Spinal cord (tissue), 10 donors: ENCODE data around the gene PRAMEF14. TPM values are rescaled to one million over a fixed set of nuclear protein-coding genes. Genes with fewer than 3 reads are reported as not detected.
A peak's percentile ranks its signal among the peaks of the same experiment; 100 is the strongest.
"Not testable (repeated sequence)": the region's sequence is repeated elsewhere in the genome, so short reads cannot be mapped to it uniquely, and the experiment has no call there.

Experiments
- DNase-seq, 6 donors: peaks; one replicate each; pipeline versions ENCODE4 v3.0.0 to v3.0.0-alpha.2; 2013 to 2015; ENCODE audit warnings: low spot score in 6 of 6, low read depth in 4 of 6
- H3K27ac ChIP-seq: one replicate; pipeline ENCODE4 v1.5.1; 2013; ENCODE audit warnings: low read depth, low read length, control low read depth
- H3K27me3 ChIP-seq: one replicate; pipeline ENCODE4 v1.6.1; 2013; ENCODE audit warnings: low read length; ENCODE audit not compliant: control insufficient read depth, insufficient read depth
- H3K36me3 ChIP-seq: one replicate; pipeline ENCODE4 v1.6.1; 2013; ENCODE audit warnings: low read length; ENCODE audit not compliant: control insufficient read depth, insufficient read depth
- H3K4me1 ChIP-seq: one replicate; pipeline ENCODE4 v1.6.1; 2013; ENCODE audit warnings: low read length; ENCODE audit not compliant: control insufficient read depth, insufficient read depth
- H3K4me3 ChIP-seq: one replicate; pipeline ENCODE4 v1.5.1; 2013; ENCODE audit warnings: low read depth, low read length, control low read depth
- H3K9me3 ChIP-seq: one replicate; pipeline ENCODE4 v1.6.1; 2013; ENCODE audit warnings: low read length; ENCODE audit not compliant: control insufficient read depth, insufficient read depth
- whole genome bisulfite sequencing: methylation state at CpG from one replicate; pipeline ENCODE4 v1.1.5; 2013; ENCODE audit warnings: missing lambda C conversion rate; ENCODE audit not compliant: insufficient coverage; 5-methylcytosine and 5-hydroxymethylcytosine counted together
- long read RNA-seq, 4 donors: transcript quantifications; one replicate each; lab custom pipeline, GENCODE V29; 2026
- polyA plus RNA-seq, 2 donors: library from polyadenylated mRNA; unstranded; fragments of 120-200 nt; gene quantifications; one replicate each; pipeline ENCODE4 v1.2.1, GENCODE V29; 2013; ENCODE audit not compliant: insufficient read length in 2 of 2
- total RNA-seq, 2 donors: library from RNA; depleted of rRNA in 1 of 2; stranded (reverse); fragments of 120-200 nt in 1 of 2; fragments of >200 nt in 1 of 2; gene quantifications; one replicate each; pipeline versions ENCODE4 v1.2.3 to v1.2.4, GENCODE V29; 2013 to 2014
- donor health status: healthy.

The PRAMEF14 gene, protein sequence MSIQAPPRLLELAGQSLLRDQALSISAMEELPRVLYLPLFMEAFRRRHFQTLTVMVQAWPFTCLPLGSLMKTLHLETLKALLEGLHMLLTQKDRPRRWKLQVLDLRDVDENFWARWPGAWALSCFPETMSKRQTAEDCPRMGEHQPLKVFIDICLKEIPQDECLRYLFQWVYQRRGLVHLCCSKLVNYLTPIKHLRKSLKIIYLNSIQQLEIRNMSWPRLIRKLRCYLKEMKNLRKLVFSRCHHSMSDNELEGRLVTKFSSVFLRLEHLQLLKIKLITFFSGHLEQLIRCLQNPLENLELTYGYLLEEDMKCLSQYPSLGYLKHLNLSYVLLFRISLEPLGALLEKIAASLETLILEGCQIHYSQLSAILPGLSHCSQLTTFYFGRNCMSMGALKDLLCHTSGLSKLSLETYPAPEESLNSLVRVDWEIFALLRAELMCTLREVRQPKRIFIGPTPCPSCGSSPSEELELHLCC
- not detected for total RNA-seq
- not detected for polyA plus RNA-seq
- long read RNA-seq, donor 1: 0 reads
- long read RNA-seq, donor 2: 0 reads
- long read RNA-seq, donor 3: 0 reads
- long read RNA-seq, donor 4: 0 reads

DNA sequence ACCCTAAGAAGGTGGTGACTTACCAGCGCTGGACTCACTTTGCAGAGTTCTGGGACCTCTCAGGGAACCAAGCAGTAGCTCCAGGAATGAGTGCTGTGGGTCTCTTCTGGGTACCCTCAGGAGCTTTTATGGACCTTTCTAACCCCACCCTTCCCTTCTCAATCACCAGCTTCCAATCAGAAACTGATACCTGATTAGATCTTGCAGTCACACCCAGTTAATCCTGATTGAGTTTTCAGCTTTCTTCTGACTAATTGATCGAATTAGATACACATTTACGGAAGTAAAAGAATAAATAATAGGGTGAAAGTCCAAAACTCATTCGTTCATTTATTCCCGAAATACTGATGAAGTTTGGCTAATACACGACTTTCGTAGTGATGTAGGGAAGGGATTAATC lies at the start of gene PRAMEF14:
TSS of gene PRAMEF14 (minus strand) at position 101 of the 400 bp plus-strand sequence. CDS start 1,820 bp downstream, outside the sequence.
- not testable (repeated sequence) for H3K4me3 ChIP-seq, H3K4me1 ChIP-seq, H3K9me3 ChIP-seq, H3K36me3 ChIP-seq, H3K27ac ChIP-seq, H3K27me3 ChIP-seq, DNase-seq
- WGBS: no CpG with 5 or more reads among the region's 7 CpGs

DNA sequence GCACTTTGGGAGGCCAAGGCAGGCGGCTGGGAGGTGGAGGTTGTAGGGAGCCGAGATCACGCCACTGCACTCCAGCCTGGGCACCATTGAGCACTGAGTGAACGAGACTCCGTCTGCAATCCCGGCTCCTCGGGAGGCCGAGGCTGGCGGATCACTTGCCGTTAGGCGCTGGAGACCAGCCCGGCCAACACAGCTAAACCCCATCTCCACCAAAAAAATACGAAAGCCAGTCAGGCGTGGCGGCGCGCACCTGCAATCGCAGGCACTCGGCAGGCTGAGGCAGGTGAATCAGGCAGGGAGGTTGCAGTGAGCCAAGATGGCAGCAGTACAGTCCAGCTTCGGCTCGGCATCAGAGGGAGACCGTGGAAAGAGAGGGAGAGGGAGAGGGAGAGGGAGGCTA lies 48.4 kb upstream of the PRAMEF14 start:
- not testable (repeated sequence) for H3K36me3 ChIP-seq, H3K4me1 ChIP-seq, H3K27ac ChIP-seq, H3K4me3 ChIP-seq, H3K9me3 ChIP-seq, H3K27me3 ChIP-seq, DNase-seq
- WGBS: 100% methylated on average over 1 of the region's 22 CpGs

DNA sequence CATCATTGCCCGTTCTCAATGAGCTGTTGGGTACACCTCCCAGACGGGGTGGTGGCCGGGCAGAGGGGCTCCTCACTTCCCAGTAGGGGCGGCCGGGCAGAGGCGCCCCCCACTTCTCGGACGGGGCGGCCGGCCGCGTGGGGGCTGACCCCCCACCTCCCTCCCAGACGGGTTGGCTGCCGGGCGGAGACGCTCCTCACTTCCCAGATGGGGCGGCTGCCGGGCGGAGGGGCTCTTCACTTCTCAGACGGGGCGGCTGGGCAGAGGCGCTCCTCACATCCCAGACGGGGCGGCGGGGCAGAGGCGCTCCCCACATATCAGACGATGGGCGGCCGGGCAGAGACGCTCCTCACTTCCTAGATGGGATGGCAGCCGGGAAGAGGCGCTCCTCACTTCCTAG lies 47.8 kb upstream of the PRAMEF14 start:
- not testable (repeated sequence) for DNase-seq, H3K27me3 ChIP-seq, H3K36me3 ChIP-seq, H3K27ac ChIP-seq, H3K4me1 ChIP-seq, H3K4me3 ChIP-seq, H3K9me3 ChIP-seq
- WGBS: 91% methylated on average over 17 of the region's 32 CpGs

DNA sequence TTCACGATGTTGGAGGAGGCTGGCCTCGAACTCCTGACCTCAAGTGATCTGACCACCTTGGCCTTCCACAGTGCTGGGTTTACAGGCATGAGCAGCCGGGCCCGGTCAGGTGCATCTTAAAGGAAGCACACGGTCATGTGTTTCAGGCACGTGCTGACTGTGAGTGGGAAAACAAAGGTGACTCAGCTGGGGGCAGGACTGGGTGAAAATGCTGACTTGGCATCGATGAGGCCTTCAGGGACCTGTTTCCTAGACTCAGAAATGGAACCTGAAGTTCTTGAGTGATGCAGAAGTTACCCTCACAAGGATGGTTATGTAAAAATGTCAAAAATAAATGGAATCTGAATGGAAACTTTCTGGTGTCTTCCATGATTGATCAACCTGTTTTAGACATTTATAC lies 46.1 kb upstream of the PRAMEF14 start:
- not testable (repeated sequence) for H3K4me1 ChIP-seq, H3K27ac ChIP-seq, H3K27me3 ChIP-seq, DNase-seq, H3K9me3 ChIP-seq, H3K36me3 ChIP-seq, H3K4me3 ChIP-seq
- 90% methylated on average over 6 of the region's 7 CpGs for WGBS

DNA sequence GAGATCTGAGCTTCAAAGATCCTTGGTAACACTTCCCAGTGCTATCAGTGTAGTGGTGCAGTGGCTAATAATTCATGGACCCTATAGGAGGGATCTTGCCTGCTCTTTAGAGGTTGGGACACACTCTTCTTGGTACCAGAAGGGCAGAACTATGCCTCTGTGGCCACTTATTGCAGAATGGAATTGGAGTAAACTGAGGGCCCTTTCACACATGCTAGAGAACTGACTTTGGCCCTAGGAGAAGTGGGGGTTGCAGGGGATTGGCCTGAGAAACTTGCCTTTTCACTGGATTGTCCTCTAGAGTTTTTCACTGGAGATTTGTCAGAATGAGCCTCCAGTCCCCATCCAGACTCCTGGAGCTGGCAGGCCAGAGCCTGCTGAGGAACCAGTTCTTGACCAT lies 42.4 kb upstream of the PRAMEF14 start, which contains the start of gene PRAMEF17:
TSS of gene PRAMEF17 (plus strand) at position 301 of the 400 bp plus-strand sequence. CDS start at position 327, 26 bp downstream.
- H3K27ac ChIP-seq, H3K36me3 ChIP-seq, H3K27me3 ChIP-seq, H3K4me3 ChIP-seq, H3K4me1 ChIP-seq, DNase-seq, H3K9me3 ChIP-seq: not testable (repeated sequence)

DNA sequence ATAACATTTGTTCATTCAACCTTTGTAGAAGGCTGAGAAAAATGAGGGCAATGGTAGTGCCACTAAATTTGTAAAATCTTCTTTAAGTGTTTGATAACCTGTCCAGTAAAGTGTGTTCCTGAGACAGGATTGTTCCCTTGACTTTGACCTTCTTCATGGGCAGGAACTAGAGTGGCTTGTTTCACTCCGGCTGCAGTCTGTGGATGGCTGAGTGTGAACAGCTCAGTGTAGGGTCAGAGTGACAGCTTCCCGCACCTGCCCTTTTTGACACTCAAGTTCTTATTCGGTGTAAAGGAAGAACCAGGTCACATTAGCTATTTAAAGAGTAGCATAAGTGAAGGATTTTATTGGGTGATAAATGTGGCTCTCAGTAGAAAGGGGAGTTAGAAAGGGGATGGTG lies 33.4 kb upstream of the PRAMEF14 start:
- WGBS: 80% methylated on average over 1 of the region's 3 CpGs
- not testable (repeated sequence) for H3K27ac ChIP-seq, H3K36me3 ChIP-seq, H3K9me3 ChIP-seq, H3K4me3 ChIP-seq, DNase-seq, H3K4me1 ChIP-seq, H3K27me3 ChIP-seq

DNA sequence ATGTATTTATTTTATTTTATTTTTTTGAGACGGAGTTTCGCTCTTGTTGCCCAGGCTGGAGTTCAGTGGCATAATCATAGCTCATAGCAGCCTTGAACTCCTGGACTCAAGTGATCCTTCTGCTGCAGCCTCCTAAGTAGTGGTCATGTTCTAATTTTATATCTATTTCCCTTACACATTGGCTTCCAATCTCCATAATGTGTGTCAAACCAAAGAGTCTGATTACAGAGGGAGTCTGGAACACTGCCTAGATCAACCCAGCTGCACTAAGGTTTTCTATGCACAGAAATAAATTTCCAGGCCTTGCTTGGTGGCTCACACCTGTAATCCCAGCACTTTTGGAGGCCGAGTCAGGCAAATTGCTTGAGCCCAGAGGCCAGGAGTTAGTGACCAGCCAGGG lies 32.0 kb upstream of the PRAMEF14 start:
- not testable (repeated sequence) for DNase-seq, H3K4me1 ChIP-seq, H3K27ac ChIP-seq, H3K36me3 ChIP-seq, H3K9me3 ChIP-seq, H3K4me3 ChIP-seq, H3K27me3 ChIP-seq
- WGBS: no CpG with 5 or more reads among the region's 3 CpGs

DNA sequence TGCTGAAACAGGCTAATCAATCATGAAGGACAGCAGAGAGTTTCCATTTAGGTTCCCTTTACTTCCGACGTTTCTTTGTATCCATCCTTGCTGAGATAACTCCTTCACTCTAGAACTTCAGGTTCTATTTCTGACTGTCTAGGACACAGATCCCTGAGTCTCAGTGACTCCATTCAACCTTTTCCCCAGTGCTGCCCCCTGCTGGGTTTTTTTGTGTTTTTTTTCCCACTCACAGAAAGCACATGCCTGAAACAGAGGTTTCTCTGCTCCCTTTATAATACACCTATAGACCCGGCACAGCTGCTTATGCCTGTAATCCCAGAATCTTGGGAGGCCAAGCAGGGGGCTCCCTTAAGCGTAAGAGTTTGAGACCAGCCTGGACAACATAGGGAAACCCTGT lies 21.6 kb upstream of the PRAMEF14 start:
- H3K36me3 ChIP-seq, H3K4me1 ChIP-seq, H3K9me3 ChIP-seq, H3K27me3 ChIP-seq, H3K4me3 ChIP-seq, H3K27ac ChIP-seq: not testable (repeated sequence)
- WGBS: 68% methylated on average over 2 of the region's 4 CpGs
- DNase-seq: peak in 3 of 6 donors; percentile 0 to 2 (median 2)

DNA sequence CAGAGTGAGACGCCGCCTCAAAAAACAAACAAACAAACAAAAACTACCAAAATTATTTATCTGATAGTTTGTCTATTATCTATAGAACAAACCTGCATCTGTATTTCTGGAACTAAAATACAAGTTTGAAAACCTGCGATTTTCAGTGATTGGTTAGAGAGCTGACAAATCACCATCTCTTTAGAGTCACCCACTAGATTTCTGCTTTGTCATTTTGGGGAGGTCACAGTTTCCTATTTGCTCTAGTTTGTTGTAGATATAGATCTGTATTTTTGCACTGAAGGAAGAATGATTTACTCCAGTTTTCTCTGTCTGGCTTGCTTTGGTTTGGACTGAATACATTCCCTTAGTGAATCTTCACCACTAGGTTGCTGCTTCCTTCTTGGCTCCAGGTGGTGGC lies 19.6 kb upstream of the PRAMEF14 start:
- not testable (repeated sequence) for DNase-seq, H3K27me3 ChIP-seq, H3K4me3 ChIP-seq, H3K9me3 ChIP-seq, H3K27ac ChIP-seq, H3K36me3 ChIP-seq, H3K4me1 ChIP-seq
- no CpG with 5 or more reads among the region's 3 CpGs for WGBS

DNA sequence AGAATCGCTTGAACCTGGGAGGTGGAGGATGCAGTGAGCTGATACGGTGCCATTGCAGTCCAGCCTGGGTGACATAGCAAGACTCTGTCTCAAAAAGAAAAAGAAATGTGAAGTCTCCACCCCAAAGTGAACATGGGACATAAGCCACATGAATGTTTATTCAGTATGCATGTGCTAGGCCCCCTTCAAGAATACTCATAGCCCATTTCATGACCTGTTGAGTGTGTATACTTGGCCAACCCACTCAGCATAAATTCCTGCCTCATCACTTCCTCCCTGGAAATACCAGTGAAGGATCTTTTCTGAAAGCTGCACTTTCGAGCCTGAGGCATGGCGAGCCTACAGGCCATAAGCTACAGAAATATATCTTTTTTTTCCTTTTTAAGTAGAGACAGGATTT lies 18.0 kb upstream of the PRAMEF14 start:
- not testable (repeated sequence) for H3K27me3 ChIP-seq, H3K27ac ChIP-seq, H3K4me1 ChIP-seq, H3K4me3 ChIP-seq, DNase-seq, H3K9me3 ChIP-seq, H3K36me3 ChIP-seq
- WGBS: no CpG with 5 or more reads among the region's 4 CpGs
